ENCODE measurements around the gene CSAD. TPM values are rescaled to one million over a fixed set of nuclear protein-coding genes. Genes with fewer than 3 reads are reported as not detected.
A peak's percentile ranks its signal among the peaks of the same experiment; 100 is the strongest.

The CSAD gene
- total RNA-seq, 1 experiment from 2014 or later = 33.1 TPM

DNA sequence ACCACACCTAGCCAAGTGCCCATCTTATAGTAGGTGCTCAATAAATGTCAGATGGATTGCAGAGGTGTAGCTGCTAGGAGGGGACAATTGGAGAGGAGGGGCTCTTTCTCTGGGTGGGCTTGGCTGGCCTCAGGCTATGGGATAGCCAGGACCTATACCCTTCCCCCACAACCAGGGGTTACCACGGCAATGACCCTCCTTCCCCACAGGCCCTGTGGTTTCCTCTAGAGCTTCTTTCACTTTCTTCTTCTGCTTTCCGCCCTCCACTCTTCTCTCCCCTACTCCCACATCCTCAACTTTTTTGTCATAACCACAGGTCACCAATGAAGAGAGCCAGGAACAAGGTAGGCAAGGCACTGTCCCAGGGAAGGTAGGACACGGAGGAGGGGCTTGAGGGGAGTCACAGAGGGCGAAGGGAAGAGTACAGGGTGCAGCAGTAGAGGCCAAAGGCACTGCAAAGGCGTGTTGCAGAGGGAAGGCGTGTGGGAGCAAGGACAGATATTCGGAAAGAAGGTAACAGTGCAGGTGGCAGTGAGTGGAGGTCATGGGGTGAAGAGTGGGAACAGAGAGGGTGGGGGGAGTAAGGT lies 28.2 kb upstream of the CSAD start:
- no peaks in the 10 kb centered on the region for H3K9me3 ChIP-seq (ENCODE audit: insufficient read depth, low read depth)
- H3K4me1 ChIP-seq (replicated peaks; ENCODE audit: insufficient read depth) = peaks cover 17% of the 10 kb centered on the region
- no peak overlapping the region for H3K4me2 ChIP-seq
- ChIA-PET CTCF (no interaction called here), POLR2A (ENCODE audit: unreplicated experiment) (no interaction called here)
- DNase-seq = no peak
- H3K9me2 ChIP-seq (ENCODE audit: insufficient read depth) = 0 out of 2 replicates have a peak, but pooled peaks cover 3% of the 10 kb centered on the region
- H3K27me3 ChIP-seq (ENCODE audit: insufficient read depth, low read depth) = no peaks in the 10 kb centered on the region
- 0 out of 2 replicates have a peak, but pooled peaks cover 6% of the 10 kb centered on the region for H4K20me1 ChIP-seq (ENCODE audit: insufficient read depth)
- peaks cover 49% of the 10 kb centered on the region; the same call in 1 of the 2 replicates for H3F3A ChIP-seq (ENCODE audit: insufficient read depth, low read depth)
- no TSS peak for BruUV-seq (replicated peaks)
- peaks cover 18% of the 10 kb centered on the region; the same call in 1 of the 2 replicates for H3K36me3 ChIP-seq (ENCODE audit: low read depth)
- TF ChIP-seq EZH2 (IDR thresholded peaks at IDR 0.05; ENCODE audit: low read depth) = no peak
- TF ChIP-seq, protein P1, sequence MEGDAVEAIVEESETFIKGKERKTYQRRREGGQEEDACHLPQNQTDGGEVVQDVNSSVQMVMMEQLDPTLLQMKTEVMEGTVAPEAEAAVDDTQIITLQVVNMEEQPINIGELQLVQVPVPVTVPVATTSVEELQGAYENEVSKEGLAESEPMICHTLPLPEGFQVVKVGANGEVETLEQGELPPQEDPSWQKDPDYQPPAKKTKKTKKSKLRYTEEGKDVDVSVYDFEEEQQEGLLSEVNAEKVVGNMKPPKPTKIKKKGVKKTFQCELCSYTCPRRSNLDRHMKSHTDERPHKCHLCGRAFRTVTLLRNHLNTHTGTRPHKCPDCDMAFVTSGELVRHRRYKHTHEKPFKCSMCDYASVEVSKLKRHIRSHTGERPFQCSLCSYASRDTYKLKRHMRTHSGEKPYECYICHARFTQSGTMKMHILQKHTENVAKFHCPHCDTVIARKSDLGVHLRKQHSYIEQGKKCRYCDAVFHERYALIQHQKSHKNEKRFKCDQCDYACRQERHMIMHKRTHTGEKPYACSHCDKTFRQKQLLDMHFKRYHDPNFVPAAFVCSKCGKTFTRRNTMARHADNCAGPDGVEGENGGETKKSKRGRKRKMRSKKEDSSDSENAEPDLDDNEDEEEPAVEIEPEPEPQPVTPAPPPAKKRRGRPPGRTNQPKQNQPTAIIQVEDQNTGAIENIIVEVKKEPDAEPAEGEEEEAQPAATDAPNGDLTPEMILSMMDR (conservative IDR thresholded peaks at IDR 0.05) = no peak
- H3K27ac ChIP-seq = no peak overlapping the region
- H2AFZ ChIP-seq = no peak overlapping the region
- intact Hi-C loops (cut with micrococcal nuclease; ENCODE audit: unreplicated experiment) = loop anchor here (10.0 kb wide), 1 partner anchor 144 kb away; no protein-coding TSS in a partner anchor
- H3K79me2 ChIP-seq (ENCODE audit: low read depth) = no peaks in the 10 kb centered on the region
- no peak overlapping the region for H3K4me3 ChIP-seq

DNA sequence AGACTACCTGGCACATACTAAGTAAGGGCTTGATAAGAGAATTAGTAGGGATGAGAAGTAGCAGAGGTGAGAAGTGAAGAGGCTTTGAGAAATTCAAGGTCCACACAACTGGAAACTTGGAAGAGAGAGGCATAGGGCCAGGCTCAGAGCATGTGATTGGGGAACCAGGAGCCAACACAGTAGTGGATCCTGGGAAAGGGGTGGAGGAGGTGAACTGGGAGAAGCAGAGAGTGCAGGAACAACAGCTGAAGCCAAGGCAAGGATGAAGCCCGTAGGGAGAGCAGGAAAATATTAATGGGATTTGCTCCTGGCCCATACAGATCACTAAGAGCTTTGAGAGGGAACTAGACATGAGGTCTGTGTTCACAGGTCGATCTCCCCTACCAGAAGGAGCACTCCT lies 27.7 kb upstream of the CSAD start:
- TF ChIP-seq, protein P1 (conservative IDR thresholded peaks at IDR 0.05) = no peak
- no peak for TF ChIP-seq EZH2 (IDR thresholded peaks at IDR 0.05; ENCODE audit: low read depth)
- Histone ChIP-seq H3K79me2 (ENCODE audit: low read depth) (no peaks in the 10 kb centered on the region), H3K27ac (no peak overlapping the region), H3F3A (ENCODE audit: insufficient read depth, low read depth) (peaks cover 49% of the 10 kb centered on the region; the same call in 1 of the 2 replicates), H4K20me1 (ENCODE audit: insufficient read depth) (0 out of 2 replicates have a peak, but pooled peaks cover 6% of the 10 kb centered on the region), H3K4me3 (no peak overlapping the region), H2AFZ (no peak overlapping the region), H3K27me3 (ENCODE audit: insufficient read depth, low read depth) (no peaks in the 10 kb centered on the region), H3K9me3 (ENCODE audit: insufficient read depth, low read depth) (no peaks in the 10 kb centered on the region), H3K4me1 (replicated peaks; ENCODE audit: insufficient read depth) (peaks cover 17% of the 10 kb centered on the region), H3K9me2 (ENCODE audit: insufficient read depth) (0 out of 2 replicates have a peak, but pooled peaks cover 3% of the 10 kb centered on the region), H3K36me3 (ENCODE audit: low read depth) (peaks cover 18% of the 10 kb centered on the region; the same call in 1 of the 2 replicates), H3K4me2 (no peak overlapping the region)
- intact Hi-C loops (cut with micrococcal nuclease; ENCODE audit: unreplicated experiment) = loop anchor here (10.0 kb wide), 1 partner anchor 144 kb away; no protein-coding TSS in a partner anchor
- BruUV-seq (replicated peaks) = no TSS peak
- CTCF ChIA-PET = interaction anchor here (0.5 kb wide), 1 partner anchor 501 kb away, joined by 6 read pairs; no protein-coding TSS in a partner anchor
- POLR2A ChIA-PET (ENCODE audit: unreplicated experiment) = no interaction called here
- no peak for DNase-seq

DNA sequence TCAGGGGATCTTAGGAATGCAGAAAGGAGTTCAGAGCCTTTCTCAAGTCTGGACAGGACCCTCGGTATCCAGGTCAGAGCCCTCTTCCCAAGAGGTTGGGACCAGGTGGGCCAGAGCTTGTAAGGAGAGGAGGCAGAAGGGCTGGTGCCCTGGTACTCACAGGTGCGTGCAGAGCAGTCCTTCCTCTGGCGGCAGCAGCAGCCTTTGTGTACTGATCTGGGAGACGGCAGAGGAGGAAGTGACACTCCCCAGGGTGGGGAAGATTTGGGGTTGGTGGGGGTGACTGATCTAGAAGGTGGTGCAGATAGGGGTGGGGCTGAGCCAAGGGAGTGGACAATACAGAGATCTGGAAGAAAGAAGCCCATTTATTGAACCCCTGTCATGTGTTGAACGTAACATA lies 26.3 kb upstream of the CSAD start, which contains the start of gene ITGB7:
Gene ITGB7 (minus strand): TSS at position 210 of the 400 bp plus-strand sequence. CDS start 6,808 bp downstream, outside the sequence.
- Histone ChIP-seq H3K27ac (peak within 1 kb of the TSS; percentile 36; the same call in 1 of the 2 replicates), H3K4me1 (replicated peaks; ENCODE audit: insufficient read depth) (peaks cover 17% of the 10 kb centered on the region), H3K9me3 (ENCODE audit: insufficient read depth, low read depth) (no peaks in the 10 kb centered on the region), H3K4me3 (no peak within 1 kb of the TSS), H3K27me3 (ENCODE audit: insufficient read depth, low read depth) (no peaks in the 10 kb centered on the region), H3F3A (ENCODE audit: insufficient read depth, low read depth) (peaks cover 44% of the 10 kb centered on the region; the same call in 1 of the 2 replicates), H3K4me2 (peak within 1 kb of the TSS; percentile 54), H3K79me2 (ENCODE audit: low read depth) (no peaks in the 10 kb centered on the region), H3K9me2 (ENCODE audit: insufficient read depth) (0 out of 2 replicates have a peak, but pooled peaks cover 3% of the 10 kb centered on the region), H3K36me3 (ENCODE audit: low read depth) (peaks cover 8% of the 10 kb centered on the region; the same call in 1 of the 2 replicates), H2AFZ (no peak within 1 kb of the TSS), H4K20me1 (ENCODE audit: insufficient read depth) (no peaks in the 10 kb centered on the region)
- ChIA-PET POLR2A (ENCODE audit: unreplicated experiment) (interaction anchor here (0.5 to 0.6 kb wide), 2 partner anchors 8 to 1126 kb away, joined by 3 to 6 read pairs; no protein-coding TSS in a partner anchor), CTCF (interaction anchor here (0.5 to 0.6 kb wide), 2 partner anchors 294 to 1013 kb away, joined by 4 to 5 read pairs; partner anchors contain the start of gene TARBP2)
- no TSS peak for BruUV-seq (replicated peaks)
- TF ChIP-seq EZH2 (IDR thresholded peaks at IDR 0.05; ENCODE audit: low read depth) = no peak
- TF ChIP-seq, protein P1 (conservative IDR thresholded peaks at IDR 0.05) = no peak
- no peak for DNase-seq
- intact Hi-C loops (cut with micrococcal nuclease; ENCODE audit: unreplicated experiment) = loop anchor here (10.0 kb wide), 1 partner anchor 142 kb away; no protein-coding TSS in a partner anchor
